Epidermal melanocyte (primary cell): ENCODE measurements around the gene CALD1.

Experiments
- DNase-seq: peaks from one replicate; pipeline ENCODE4 v3.0.0; 2011; ENCODE audit warnings: low spot score; ENCODE audit not compliant: insufficient read length

The CALD1 gene

DNA sequence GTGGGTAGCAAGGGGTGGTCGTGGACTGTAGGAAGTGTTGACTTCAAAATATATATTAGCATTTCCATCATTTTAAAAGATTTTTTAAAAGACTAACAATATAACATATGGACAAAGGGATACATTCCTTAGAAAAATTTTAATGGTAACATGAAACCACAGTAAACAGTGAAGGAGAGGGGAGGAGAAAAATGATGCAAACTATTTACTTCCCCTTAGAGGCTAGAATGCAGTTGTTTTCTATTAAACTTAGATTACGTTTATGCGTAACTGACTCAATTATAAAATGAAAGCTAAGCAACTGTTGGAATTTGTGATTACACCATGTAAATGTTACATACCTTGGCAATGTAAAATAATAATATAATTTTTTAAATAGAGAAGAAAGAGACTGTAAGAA, 41.3 kb downstream of the CALD1 start:
- DNase-seq, result no peak

GRCh38 chr7:134823400-134823799, 44.0 kb downstream of the CALD1 start:
- no peak for DNase-seq

DNA sequence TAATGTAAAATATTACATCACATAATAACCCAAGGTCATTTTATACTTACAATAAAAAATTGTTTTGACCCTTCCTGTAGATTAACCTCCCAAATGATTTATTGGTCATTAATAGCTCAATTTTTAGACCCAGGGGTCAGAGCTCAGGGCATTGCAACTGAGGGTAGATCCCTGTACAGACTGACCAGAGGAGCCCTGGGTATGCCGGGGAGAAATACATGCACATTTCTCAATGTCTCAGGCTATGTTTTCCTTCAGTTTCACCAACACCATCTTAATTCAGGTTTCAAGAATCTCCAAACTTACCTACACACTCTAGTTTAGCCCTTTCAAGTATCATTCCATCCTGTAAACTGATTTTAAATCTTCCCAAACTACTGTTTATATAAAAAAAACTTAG, 46.2 kb downstream of the CALD1 start:
- no peak for DNase-seq

DNA sequence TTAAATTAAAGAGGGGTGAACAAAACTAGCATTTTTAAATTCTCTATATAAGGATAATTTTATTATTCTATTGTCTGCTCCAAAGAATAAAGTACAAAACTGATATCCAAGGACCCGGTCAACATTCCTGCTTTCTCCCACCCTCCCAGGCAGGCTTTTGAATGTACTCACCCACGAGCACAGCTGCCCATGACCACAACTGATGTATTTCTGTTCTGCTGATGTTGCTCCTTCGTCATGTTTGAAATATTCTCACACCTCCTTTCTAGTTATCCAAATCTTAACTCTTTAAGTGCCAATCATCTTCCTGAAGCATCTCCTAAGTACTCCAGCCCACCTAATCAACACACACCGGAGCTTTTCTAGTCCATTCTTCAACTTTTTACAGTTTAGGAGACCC, 46.7 kb downstream of the CALD1 start:
- DNase-seq, result no peak

DNA sequence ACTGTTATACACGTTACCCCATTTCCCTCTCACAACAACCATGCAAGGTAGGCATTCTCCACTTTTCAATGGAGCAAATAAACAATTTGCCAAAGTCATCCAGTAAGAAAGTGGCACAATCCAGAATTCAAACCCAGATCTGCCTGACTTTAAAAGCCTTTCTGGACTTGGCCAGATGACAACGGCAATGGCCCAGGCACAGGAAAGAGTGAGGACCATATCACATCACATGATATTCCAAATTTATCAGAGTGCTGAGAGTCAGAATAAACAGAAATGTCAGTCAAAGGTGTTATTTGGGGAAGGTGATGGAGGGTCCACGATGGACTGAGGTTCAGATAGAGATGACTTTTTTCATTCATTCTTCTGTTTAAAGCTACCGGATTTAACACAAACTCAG, 48.0 kb downstream of the CALD1 start:
- no peak for DNase-seq

- DNase-seq, result no peak
Measured at GRCh38 chr7:134827889-134828288, 48.5 kb downstream of the CALD1 start.

DNA sequence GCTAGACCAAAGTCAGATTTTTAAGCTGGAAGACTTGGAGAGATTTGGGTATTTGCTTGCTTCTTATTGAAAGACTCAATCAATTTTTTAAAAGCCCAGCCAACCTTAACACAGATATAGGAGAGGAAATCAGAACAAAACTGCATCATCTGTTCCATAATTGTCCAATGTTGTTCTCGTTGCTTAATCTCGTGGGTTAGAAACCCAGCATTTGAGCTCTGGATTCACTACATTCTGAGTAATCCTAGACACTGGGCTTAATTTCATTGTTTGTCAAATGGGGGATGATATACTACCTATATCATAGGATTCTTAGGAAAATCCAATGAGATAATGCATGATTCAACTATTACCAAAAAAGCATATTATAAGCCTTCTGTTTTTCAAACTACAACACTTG, 48.9 kb downstream of the CALD1 start:
- no peak for DNase-seq

- DNase-seq, result no peak
Measured at GRCh38 chr7:134829380-134829986, 50.0 kb downstream of the CALD1 start.

DNA sequence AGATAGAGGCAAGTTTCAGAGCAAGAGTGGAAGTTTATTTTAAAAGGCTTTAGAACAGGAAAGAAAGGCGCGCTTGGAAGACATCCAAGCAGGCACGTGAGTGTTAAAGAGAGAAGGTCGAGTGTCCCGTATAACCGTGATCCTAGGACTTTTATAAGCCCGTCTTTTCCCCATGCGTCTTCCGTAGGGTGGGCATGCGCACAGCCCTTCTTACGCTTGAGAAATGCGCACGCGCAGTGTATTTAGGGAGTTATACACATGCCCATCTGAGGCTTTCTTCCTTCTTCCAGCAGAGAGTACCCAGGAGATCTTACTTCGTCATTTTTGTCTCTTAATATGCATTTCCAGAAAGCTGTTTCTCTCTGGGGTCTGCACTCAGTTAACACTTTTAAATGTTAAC, 52.4 kb downstream of the CALD1 start:
- DNase-seq, result no peak

DNA sequence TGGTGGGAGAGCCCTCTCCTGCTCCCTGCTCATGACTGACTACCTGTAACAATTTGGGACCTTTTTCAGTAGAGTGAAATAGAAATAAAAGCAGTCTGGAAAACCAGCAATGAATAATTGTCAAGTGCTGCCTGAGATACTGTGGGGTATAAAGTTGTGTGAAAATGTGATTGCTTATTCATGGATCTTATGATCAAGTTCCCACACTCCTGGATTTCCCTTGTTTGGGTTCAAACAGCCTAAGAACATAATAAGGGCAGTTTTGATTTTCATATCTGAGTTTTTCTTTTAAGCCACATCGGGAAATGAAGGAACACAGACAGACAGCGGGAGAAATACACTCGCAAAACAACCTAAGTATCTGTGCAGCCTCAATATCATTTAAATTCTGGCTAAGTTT, 52.9 kb downstream of the CALD1 start:
- DNase-seq, result no peak

GRCh38 chr7:134834689-134835462, 55.4 kb downstream of the CALD1 start:
- DNase-seq, result no peak

GRCh38 chr7:134835463-134835823, 56.0 kb downstream of the CALD1 start:
- no peak for DNase-seq

DNA sequence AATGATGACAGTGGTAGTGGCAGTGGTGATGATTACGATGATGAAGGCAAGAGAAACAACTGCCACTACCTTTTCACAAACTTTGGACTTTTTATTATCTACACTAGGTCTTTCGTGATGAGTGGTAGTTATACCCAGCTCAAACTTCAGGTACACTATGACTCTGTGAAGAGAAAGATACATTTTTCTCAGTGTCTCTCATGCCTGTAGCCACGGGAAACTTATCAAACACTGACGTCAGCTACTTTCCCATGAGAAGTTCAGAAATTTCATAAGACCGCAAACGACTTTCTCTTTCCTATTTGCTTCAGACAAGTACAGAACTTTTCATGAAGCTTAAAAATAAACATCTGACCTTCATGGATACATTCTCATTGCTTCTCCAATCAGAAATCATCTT, 57.0 kb downstream of the CALD1 start:
- DNase-seq, result no peak

DNA sequence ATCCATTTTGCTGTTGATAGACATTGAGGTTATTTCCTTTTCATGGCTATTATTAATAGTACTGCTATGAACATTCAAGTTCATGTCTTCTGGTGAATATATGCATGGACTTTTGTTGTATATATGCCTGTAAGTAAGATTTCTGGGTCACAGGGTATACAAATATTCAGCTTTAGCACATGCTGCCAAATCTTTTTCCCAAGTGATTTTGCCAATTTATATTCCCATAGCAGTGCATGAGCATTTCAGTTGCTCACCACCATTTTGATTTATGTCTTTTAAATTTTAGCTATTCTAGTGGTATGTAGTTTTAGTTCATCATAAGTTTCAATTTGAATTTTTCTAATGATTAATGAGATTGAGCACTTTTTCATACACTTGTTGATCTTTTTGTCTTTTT, 59.9 kb downstream of the CALD1 start:
- no peak for DNase-seq

- DNase-seq, result no peak
Measured at GRCh38 chr7:134842062-134842461, 62.6 kb downstream of the CALD1 start.

DNA sequence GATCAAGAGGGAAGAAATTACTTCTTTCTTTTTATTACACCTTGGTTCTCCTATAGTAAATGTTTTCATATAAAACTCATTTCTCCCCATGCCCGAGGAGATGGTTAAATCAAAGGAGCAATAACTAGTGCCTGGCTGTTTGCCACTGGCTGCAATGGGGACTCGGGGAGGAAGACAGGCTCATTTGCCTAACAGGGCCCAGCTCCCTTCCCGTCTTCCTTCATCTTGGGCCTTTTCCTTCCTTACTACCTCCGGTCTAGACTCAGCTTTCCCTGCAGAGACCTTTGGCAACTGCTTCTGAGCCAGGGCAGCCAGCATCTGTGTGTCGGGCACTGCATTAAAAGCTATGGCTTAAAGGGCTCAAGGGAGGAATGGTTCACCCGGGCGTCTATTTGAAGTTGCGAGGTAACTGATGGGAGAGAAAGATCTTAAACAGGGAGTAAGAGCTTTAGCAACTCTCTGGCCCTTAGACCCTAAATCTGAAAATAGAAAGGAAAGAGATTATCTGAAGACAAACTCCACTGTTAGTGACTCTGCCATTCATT, 63.5 kb downstream of the CALD1 start:
- DNase-seq, result no peak

GRCh38 chr7:134844200-134844599, 64.8 kb downstream of the CALD1 start:
- DNase-seq, result no peak

- no peak for DNase-seq
Measured at GRCh38 chr7:134845461-134845860, 66.0 kb downstream of the CALD1 start.

DNA sequence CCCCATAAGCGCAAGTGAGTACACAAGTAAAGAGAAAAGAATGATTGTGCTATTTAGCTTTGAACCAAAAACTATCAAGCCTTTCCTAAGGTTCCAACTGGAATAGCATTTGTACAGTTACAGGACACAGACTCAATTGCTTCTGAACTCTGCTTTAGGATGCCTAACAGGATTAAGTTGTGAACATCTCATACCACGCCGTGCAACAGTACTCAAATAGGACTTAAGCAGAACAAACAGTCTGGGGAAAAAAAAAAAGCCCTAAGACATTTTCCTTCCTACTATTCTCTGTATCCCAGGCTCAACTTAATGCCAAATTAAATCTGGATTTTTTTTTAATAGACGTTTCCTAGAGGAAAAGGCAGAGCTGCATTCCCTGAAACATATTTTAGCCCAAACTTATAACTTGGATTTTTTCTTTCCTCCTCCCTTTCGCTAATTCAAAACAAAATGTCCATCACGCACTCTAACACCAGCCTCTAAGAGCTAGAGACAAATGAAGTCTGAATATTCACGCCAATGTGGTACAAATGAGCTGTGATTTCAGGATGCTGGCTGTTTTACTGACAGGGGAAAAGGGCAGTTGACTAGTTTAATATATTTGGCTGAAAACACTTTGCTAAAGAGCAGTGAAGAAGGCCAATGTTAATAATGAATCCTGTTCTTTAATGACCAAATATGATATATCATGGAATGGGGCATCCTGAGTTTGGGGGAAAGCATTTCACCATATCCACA, 68.6 kb downstream of the CALD1 start:
- DNase-seq, result no peak

DNA sequence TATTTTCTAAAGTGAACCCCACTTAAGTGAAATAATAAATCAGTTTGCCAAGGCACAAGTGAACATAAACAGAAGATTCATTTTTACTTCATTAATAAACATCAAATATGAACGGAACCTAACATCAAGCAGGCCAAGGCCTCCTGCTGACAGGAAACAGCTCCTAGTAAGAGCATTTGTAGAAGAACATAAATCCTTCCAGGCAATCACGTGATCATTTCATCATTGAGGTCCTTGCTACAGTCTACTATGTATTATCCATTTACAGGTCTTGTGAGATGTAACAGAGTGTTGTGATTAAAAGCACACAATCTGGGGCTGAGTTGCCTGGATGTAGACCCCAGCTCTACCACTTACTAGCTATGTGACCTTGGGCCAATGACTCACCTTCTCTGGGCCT, 70.6 kb downstream of the CALD1 start:
- no peak for DNase-seq

DNA sequence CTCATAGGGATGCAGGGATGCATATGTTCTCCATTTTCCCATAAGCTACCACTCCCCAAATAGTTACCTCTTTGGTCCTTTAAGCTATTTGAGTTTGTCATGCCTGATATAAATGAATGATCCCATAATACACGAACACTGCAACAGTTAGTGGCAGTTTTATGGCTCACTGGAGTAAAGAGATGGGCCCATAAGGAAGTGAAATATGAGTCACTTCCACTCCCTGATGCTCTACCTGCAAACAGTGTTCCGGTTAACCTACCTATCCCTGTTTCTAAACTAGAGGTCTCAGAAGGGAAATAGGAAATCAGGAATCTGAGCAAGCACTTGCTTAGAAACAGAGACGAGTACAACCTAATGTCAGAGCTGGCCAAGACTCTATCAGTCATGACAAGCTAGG, 71.7 kb downstream of the CALD1 start:
- DNase-seq, result no peak

- DNase-seq, result no peak
Measured at GRCh38 chr7:134852625-134853024, 73.2 kb downstream of the CALD1 start.
